ENCODE data around the gene LHFPL3. TPM values are rescaled to one million over a fixed set of nuclear protein-coding genes. Genes with fewer than 3 reads are reported as not detected.

Gene LHFPL3
- total RNA-seq, 1 donor from 2014 or later = not detected

DNA sequence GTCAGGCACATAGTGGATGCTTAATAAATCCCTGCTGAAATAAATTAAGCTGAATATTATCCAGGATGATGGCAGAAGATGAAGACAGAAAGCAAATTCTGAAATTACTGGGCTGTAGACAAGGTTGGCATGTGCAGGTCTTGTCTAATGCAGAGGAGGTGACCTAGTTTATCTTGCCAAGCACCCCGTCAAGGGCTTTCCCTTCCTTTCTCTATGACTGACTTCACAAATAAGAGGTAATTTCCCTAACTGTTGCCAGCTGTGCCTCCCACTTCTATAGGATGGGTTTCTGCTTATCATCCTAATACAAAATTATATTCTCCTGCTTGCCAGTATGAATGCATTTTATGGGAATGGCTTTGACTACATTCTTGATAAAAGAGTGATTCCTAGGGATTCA lies 38.0 kb downstream of the LHFPL3 start:
- H3K36me3 ChIP-seq (ENCODE audit: control insufficient read depth in 3 of 3, insufficient read depth in 3 of 3, low read length in 3 of 3) = no peaks in the 10 kb centered on the region
- no peaks in the 10 kb centered on the region for H3K9me3 ChIP-seq (ENCODE audit: control insufficient read depth in 3 of 3, low read length in 3 of 3)
- no peak overlapping the region for H3K27ac ChIP-seq (ENCODE audit: low read depth, low read length)
- no peaks in the 10 kb centered on the region for H3K4me1 ChIP-seq (ENCODE audit: control insufficient read depth in 3 of 3, insufficient read depth in 3 of 3, low read length in 3 of 3)
- no peak overlapping the region for H3K4me3 ChIP-seq (ENCODE audit: low read length in 3 of 3)
- no peak overlapping the region for H3K9ac ChIP-seq (ENCODE audit: low read depth in 1 of 3, low read length in 3 of 3)
- H3K27me3 ChIP-seq (ENCODE audit: control insufficient read depth in 3 of 3, insufficient read depth in 3 of 3, low read length in 3 of 3) = no peaks in the 10 kb centered on the region

DNA sequence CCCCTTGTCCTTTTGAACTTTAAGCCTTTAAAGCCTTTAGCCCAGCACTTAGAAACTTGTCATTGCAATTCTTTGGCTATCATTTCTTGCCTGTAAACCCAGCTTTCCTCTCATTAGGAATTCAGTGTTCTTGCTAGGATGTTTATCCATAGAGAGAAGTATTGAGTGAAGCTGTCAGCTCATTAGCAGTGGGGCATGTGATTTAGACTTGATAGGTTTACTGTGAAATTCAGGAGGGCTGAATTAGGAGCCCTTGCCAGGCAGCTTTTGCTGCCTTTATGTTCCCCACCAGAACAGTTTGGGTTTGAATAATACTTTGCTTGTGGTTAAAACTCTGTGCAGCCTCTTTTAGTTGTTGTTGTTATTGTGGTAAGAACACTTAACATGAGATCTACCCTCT lies 39.5 kb downstream of the LHFPL3 start:
- no peaks in the 10 kb centered on the region for H3K4me1 ChIP-seq (ENCODE audit: control insufficient read depth in 3 of 3, insufficient read depth in 3 of 3, low read length in 3 of 3)
- no peaks in the 10 kb centered on the region for H3K36me3 ChIP-seq (ENCODE audit: control insufficient read depth in 3 of 3, insufficient read depth in 3 of 3, low read length in 3 of 3)
- H3K27me3 ChIP-seq (ENCODE audit: control insufficient read depth in 3 of 3, insufficient read depth in 3 of 3, low read length in 3 of 3) = no peaks in the 10 kb centered on the region
- no peak overlapping the region for H3K4me3 ChIP-seq (ENCODE audit: low read length in 3 of 3)
- H3K9me3 ChIP-seq (ENCODE audit: control insufficient read depth in 3 of 3, low read length in 3 of 3) = no peaks in the 10 kb centered on the region
- H3K27ac ChIP-seq (ENCODE audit: low read depth, low read length) = no peak overlapping the region
- H3K9ac ChIP-seq (ENCODE audit: low read depth in 1 of 3, low read length in 3 of 3) = no peak overlapping the region

DNA sequence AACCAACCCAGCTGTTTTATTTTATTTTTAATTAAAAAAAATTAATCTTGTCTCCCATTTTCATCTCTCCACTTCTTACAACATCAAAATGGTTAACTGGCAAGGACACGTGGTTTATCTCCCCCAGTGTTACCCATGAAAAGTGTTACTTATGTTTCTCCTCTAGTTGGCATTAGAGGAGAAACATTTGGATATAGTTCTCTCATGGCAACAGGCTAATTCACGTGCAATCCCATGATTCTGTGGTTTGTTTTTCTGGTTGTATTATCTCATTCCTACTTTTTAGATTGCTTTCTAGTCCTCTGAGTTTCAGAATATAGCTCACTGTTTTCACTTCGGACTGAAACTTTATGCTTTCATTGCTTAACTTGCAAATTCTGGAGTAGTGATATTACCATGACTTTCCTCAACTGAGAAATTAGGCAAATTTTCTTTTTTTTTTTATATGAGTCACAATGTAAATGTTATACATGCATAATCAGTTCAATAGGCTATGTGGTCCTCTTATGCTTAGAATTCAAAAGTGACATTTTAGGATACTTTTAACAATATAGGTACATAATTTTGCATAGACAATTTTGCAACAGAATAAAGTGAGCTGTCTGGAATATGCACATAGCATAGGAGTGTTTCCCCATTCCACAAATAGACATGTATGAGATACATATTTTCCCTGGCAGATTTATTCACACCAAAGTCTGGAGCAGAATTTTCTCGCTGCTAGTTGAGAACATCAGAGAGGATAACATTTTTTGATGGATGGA lies 43.0 kb downstream of the LHFPL3 start:
- H3K9ac ChIP-seq (ENCODE audit: low read depth in 1 of 3, low read length in 3 of 3) = no peak overlapping the region
- no peaks in the 10 kb centered on the region for H3K9me3 ChIP-seq (ENCODE audit: control insufficient read depth in 3 of 3, low read length in 3 of 3)
- no peaks in the 10 kb centered on the region for H3K27me3 ChIP-seq (ENCODE audit: control insufficient read depth in 3 of 3, insufficient read depth in 3 of 3, low read length in 3 of 3)
- H3K36me3 ChIP-seq (ENCODE audit: control insufficient read depth in 3 of 3, insufficient read depth in 3 of 3, low read length in 3 of 3) = no peaks in the 10 kb centered on the region
- H3K27ac ChIP-seq (ENCODE audit: low read depth, low read length) = no peak overlapping the region
- H3K4me1 ChIP-seq (ENCODE audit: control insufficient read depth in 3 of 3, insufficient read depth in 3 of 3, low read length in 3 of 3) = no peaks in the 10 kb centered on the region
- no peak overlapping the region for H3K4me3 ChIP-seq (ENCODE audit: low read length in 3 of 3)

DNA sequence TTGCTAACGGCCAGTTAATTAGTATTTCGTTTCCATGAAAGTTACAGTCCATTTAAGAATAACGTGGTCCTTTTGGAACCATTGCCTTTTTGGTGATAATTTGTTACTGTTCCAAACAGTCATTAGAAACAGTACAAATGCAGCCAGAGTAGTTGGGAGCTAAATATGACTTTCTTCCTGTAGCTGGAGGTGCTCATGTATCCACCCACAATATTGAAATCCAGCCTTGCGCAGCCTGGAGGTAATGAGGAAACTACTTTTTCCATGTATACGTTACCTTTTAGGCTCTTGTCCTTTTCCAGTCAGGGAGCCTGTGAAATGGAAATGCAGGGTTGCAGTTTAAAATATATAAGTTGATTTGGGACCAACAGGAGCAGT lies 43.6 kb downstream of the LHFPL3 start:
- no peaks in the 10 kb centered on the region for H3K36me3 ChIP-seq (ENCODE audit: control insufficient read depth in 3 of 3, insufficient read depth in 3 of 3, low read length in 3 of 3)
- no peak overlapping the region for H3K4me3 ChIP-seq (ENCODE audit: low read length in 3 of 3)
- H3K27me3 ChIP-seq (ENCODE audit: control insufficient read depth in 3 of 3, insufficient read depth in 3 of 3, low read length in 3 of 3) = no peaks in the 10 kb centered on the region
- H3K27ac ChIP-seq (ENCODE audit: low read depth, low read length) = no peak overlapping the region
- no peaks in the 10 kb centered on the region for H3K4me1 ChIP-seq (ENCODE audit: control insufficient read depth in 3 of 3, insufficient read depth in 3 of 3, low read length in 3 of 3)
- H3K9ac ChIP-seq (ENCODE audit: low read depth in 1 of 3, low read length in 3 of 3) = no peak overlapping the region
- H3K9me3 ChIP-seq (ENCODE audit: control insufficient read depth in 3 of 3, low read length in 3 of 3) = no peaks in the 10 kb centered on the region

DNA sequence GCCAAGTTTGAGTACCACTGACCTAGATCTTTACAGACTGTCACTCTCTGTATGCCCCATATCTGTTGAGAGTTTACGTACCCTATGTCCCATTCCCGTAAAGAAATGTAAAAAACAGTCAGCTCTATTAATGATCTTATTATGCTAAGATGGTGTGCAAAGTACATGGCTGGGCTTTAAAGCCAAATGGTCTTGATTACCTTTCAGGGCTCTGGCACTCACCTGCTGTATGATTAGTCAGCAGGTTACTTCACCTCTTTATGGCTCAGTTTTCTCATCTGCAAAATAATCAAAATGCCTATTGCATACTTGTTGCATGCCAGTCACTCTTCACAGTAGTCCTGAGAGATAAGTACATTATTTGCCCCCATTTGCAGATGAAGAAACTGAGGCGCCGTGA lies 54.2 kb downstream of the LHFPL3 start:
- Histone ChIP-seq H3K27ac (ENCODE audit: low read depth, low read length) (no peak overlapping the region), H3K9ac (ENCODE audit: low read depth in 1 of 3, low read length in 3 of 3) (no peak overlapping the region), H3K36me3 (ENCODE audit: control insufficient read depth in 3 of 3, insufficient read depth in 3 of 3, low read length in 3 of 3) (no peaks in the 10 kb centered on the region), H3K27me3 (ENCODE audit: control insufficient read depth in 3 of 3, insufficient read depth in 3 of 3, low read length in 3 of 3) (no peaks in the 10 kb centered on the region), H3K9me3 (ENCODE audit: control insufficient read depth in 3 of 3, low read length in 3 of 3) (no peaks in the 10 kb centered on the region), H3K4me1 (ENCODE audit: control insufficient read depth in 3 of 3, insufficient read depth in 3 of 3, low read length in 3 of 3) (no peaks in the 10 kb centered on the region), H3K4me3 (ENCODE audit: low read length in 3 of 3) (no peak overlapping the region)

DNA sequence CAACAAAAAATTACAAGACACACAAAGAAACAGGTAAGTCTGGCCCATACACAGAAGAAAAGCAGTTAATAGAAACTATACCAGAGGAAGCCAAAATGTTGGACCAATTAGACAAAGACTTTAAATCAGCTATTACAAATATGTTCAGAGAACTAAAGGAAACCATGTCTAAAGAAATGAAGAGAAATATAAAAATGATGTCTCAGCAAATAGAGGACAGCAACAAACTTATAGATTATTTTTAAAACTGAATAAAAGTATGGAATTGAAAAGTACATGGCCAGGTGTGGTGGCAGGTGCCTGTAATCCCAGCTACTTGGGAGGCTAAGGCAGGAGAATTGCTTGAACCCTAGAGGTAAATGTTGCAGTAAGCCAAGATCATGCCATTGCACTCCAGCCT lies 58.5 kb downstream of the LHFPL3 start:
- H3K27ac ChIP-seq (ENCODE audit: low read depth, low read length) = no peak overlapping the region
- no peak overlapping the region for H3K4me3 ChIP-seq (ENCODE audit: low read length in 3 of 3)
- no peaks in the 10 kb centered on the region for H3K36me3 ChIP-seq (ENCODE audit: control insufficient read depth in 3 of 3, insufficient read depth in 3 of 3, low read length in 3 of 3)
- H3K9me3 ChIP-seq (ENCODE audit: control insufficient read depth in 3 of 3, low read length in 3 of 3) = peaks cover 0 to 4% (median 0%) of the 10 kb centered on the region in 3 donors
- H3K4me1 ChIP-seq (ENCODE audit: control insufficient read depth in 3 of 3, insufficient read depth in 3 of 3, low read length in 3 of 3) = no peaks in the 10 kb centered on the region
- no peaks in the 10 kb centered on the region for H3K27me3 ChIP-seq (ENCODE audit: control insufficient read depth in 3 of 3, insufficient read depth in 3 of 3, low read length in 3 of 3)
- H3K9ac ChIP-seq (ENCODE audit: low read depth in 1 of 3, low read length in 3 of 3) = no peak overlapping the region

DNA sequence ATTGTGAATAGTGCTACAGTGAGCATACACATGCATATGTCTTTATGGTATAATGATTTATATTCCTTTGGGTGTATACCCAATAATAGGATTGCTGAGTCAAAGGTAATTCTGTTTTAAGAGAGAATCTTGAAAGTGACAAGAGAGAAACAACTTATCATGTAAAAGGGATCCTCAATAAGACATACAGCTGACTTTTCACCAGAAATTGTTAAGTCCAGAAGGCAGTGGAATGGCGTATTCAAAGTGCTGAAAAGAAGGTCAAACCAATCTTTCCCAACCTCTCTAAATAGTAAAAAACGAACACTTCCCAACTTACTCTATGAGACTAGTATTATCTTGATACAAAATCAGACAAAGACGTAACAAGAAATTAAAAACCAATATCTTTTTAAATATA lies 59.8 kb downstream of the LHFPL3 start:
- Histone ChIP-seq H3K36me3 (ENCODE audit: control insufficient read depth in 3 of 3, insufficient read depth in 3 of 3, low read length in 3 of 3) (no peaks in the 10 kb centered on the region), H3K27ac (ENCODE audit: low read depth, low read length) (no peak overlapping the region), H3K9me3 (ENCODE audit: control insufficient read depth in 3 of 3, low read length in 3 of 3) (peaks cover 0 to 4% (median 0%) of the 10 kb centered on the region in 3 donors), H3K4me3 (ENCODE audit: low read length in 3 of 3) (no peak overlapping the region), H3K27me3 (ENCODE audit: control insufficient read depth in 3 of 3, insufficient read depth in 3 of 3, low read length in 3 of 3) (no peaks in the 10 kb centered on the region), H3K9ac (ENCODE audit: low read depth in 1 of 3, low read length in 3 of 3) (no peak overlapping the region), H3K4me1 (ENCODE audit: control insufficient read depth in 3 of 3, insufficient read depth in 3 of 3, low read length in 3 of 3) (no peaks in the 10 kb centered on the region)

DNA sequence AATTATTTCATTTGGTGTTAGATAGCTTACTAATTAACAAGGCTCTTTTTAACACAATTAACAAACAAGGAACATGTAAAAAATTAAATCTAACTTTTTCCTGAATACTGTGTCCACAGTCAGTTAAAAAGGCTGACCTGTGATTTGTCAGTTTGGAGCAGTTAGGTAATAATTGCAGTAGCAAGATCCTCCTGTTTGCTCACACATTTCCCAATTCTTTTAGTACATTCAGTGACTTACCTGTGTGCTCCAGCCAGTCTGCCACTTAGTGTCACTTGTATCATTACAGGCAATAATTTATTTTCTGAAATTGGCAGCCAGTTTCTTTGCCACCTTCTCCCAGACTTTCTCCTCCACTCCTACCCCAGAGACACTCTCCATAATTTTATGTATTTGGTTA lies 66.8 kb downstream of the LHFPL3 start:
- H3K9me3 ChIP-seq (ENCODE audit: control insufficient read depth in 3 of 3, low read length in 3 of 3) = no peaks in the 10 kb centered on the region
- H3K9ac ChIP-seq (ENCODE audit: low read depth in 1 of 3, low read length in 3 of 3) = no peak overlapping the region
- H3K27me3 ChIP-seq (ENCODE audit: control insufficient read depth in 3 of 3, insufficient read depth in 3 of 3, low read length in 3 of 3) = no peaks in the 10 kb centered on the region
- H3K36me3 ChIP-seq (ENCODE audit: control insufficient read depth in 3 of 3, insufficient read depth in 3 of 3, low read length in 3 of 3) = no peaks in the 10 kb centered on the region
- H3K4me3 ChIP-seq (ENCODE audit: low read length in 3 of 3) = no peak overlapping the region
- no peaks in the 10 kb centered on the region for H3K4me1 ChIP-seq (ENCODE audit: control insufficient read depth in 3 of 3, insufficient read depth in 3 of 3, low read length in 3 of 3)
- no peak overlapping the region for H3K27ac ChIP-seq (ENCODE audit: low read depth, low read length)

DNA sequence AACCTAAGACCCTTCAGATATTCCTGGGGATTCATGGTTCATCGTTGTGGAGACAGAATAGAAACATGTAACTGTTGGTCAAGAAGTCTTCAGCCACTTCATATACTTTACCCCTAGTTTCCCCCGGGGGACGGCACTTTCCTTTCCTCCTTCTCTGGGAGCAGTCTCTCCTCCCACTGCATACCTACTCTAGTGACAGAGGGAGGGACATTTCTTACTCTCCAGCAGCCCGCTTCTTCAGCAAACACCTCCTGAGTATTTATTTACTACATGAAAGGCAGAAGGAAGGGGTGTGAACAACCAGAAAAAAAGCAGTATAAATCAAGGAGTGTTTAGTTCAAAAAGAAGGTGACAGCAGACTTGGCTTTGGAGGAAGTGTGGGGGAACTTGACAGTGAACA lies 69.0 kb downstream of the LHFPL3 start:
- H3K4me1 ChIP-seq (ENCODE audit: control insufficient read depth in 3 of 3, insufficient read depth in 3 of 3, low read length in 3 of 3) = no peaks in the 10 kb centered on the region
- H3K36me3 ChIP-seq (ENCODE audit: control insufficient read depth in 3 of 3, insufficient read depth in 3 of 3, low read length in 3 of 3) = no peaks in the 10 kb centered on the region
- H3K4me3 ChIP-seq (ENCODE audit: low read length in 3 of 3) = no peak overlapping the region
- no peaks in the 10 kb centered on the region for H3K27me3 ChIP-seq (ENCODE audit: control insufficient read depth in 3 of 3, insufficient read depth in 3 of 3, low read length in 3 of 3)
- no peaks in the 10 kb centered on the region for H3K9me3 ChIP-seq (ENCODE audit: control insufficient read depth in 3 of 3, low read length in 3 of 3)
- H3K9ac ChIP-seq (ENCODE audit: low read depth in 1 of 3, low read length in 3 of 3) = no peak overlapping the region
- no peak overlapping the region for H3K27ac ChIP-seq (ENCODE audit: low read depth, low read length)

DNA sequence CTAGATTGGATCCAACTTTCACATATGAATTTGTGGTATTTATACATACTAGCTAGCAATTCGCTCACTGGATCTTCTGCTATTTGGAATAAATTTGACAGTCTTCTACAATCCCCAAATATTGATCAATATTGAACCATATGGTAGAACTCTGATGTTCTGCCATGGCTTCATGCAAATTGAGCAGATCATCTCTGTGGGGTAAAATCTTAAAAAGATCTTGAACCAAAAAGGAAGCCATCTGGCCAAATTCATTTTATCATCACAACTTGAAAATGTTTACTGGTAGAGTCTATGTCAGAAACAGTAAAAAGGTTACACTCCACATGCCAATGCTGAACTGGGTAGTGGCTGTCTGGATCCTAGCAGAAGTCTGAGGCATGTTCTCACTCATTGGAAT lies 80.0 kb downstream of the LHFPL3 start:
- Histone ChIP-seq H3K27ac (ENCODE audit: low read depth, low read length) (no peak overlapping the region), H3K9ac (ENCODE audit: low read depth in 1 of 3, low read length in 3 of 3) (no peak overlapping the region), H3K4me3 (ENCODE audit: low read length in 3 of 3) (no peak overlapping the region), H3K4me1 (ENCODE audit: control insufficient read depth in 3 of 3, insufficient read depth in 3 of 3, low read length in 3 of 3) (no peaks in the 10 kb centered on the region), H3K36me3 (ENCODE audit: control insufficient read depth in 3 of 3, insufficient read depth in 3 of 3, low read length in 3 of 3) (no peaks in the 10 kb centered on the region), H3K27me3 (ENCODE audit: control insufficient read depth in 3 of 3, insufficient read depth in 3 of 3, low read length in 3 of 3) (no peaks in the 10 kb centered on the region), H3K9me3 (ENCODE audit: control insufficient read depth in 3 of 3, low read length in 3 of 3) (no peaks in the 10 kb centered on the region)

Data from skeletal muscle tissue (tissue), 4 donors.